Erythroblast (primary cell): ENCODE results near the gene SEC31A.

Experiments
- GATA1 ChIP-seq: IDR thresholded peaks from 2 replicates; pipeline ENCODE4 v1.6.1; 2011; ENCODE audit warnings: low read depth, mild to moderate bottlenecking, control low read depth, low read length, moderate library complexity
- POLR2A ChIP-seq: IDR thresholded peaks from 2 replicates; pipeline ENCODE4 v1.6.1; 2011; ENCODE audit warnings: mild to moderate bottlenecking, low read length

DNA sequence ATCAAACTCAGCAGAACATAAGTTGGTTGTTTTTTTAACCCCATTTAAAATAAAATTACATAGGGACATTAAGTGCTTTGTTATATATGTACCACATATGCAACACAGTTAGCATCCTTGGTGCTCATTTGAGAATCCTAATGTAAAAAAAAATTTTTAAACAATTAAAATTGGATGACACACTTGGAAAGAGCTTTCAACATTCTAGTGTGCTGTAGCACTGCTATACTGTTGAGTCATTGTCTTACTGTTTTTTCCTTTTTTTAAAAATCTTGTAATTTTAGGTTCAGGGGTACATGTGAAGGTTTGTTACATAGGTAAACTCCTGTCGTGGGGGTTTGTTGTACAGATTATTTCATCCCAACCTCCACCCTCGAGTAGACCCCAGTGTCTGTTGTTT, 22.4 kb upstream of the SEC31A start:
- TF ChIP-seq POLR2A (no peak), GATA1 (no peak)
